ENCODE data around the gene PSORS1C1. TPM values are rescaled to one million over a fixed set of nuclear protein-coding genes. Genes with fewer than 3 reads are reported as not detected.

The PSORS1C1 gene
- total and polyA plus RNA-seq, 2 of the 4 experiments (the other 2 are of a cell fraction) = 0.36 to 1.1 TPM

- BruUV-seq (replicated peaks) = no TSS peak
- CTCF ChIA-PET = interaction anchor here (1.0 kb wide), 1 partner anchor 64 kb away, joined by 3 read pairs; no protein-coding TSS in a partner anchor
- POLR2A ChIA-PET (ENCODE audit: unreplicated experiment) = no interaction called here
- 0% methylated on average over 2 of the region's 8 CpGs; no CpG with 5 or more reads in 1 of the 2 experiments for WGBS, 2 experiments (ENCODE audit: extremely low coverage in 2 of 2, insufficient read length in 1 of 2)
- Histone ChIP-seq H2BK15ac (ENCODE audit: low read depth, low read length) (no peak overlapping the region), H2BK5ac (ENCODE audit: low read depth, low read length, poor library complexity, severe bottlenecking) (no peak overlapping the region), H3K23ac (ENCODE audit: low read depth, low read length) (no peak overlapping the region), H3K4ac (ENCODE audit: low read depth, low read length) (no peak overlapping the region), H4K91ac (ENCODE audit: insufficient read depth, low read depth, low read length) (no peak overlapping the region), H3K9me3 (ENCODE audit: control insufficient read depth, insufficient read depth, low read length) (no peaks in the 10 kb centered on the region), H2AK5ac (ENCODE audit: low read depth, low read length) (peak overlapping the region; percentile 66; the same call in 1 of the 2 replicates), H3K9ac (ENCODE audit: low read depth, low read length) (no peak overlapping the region), H3K4me3 (ENCODE audit: insufficient read depth, low read depth, low read length) (no peak overlapping the region), H3K56ac (ENCODE audit: extremely low read depth, insufficient read depth, low read length) (no peak overlapping the region), H3K18ac (ENCODE audit: low read depth, low read length) (no peak overlapping the region), H3K36me3 (ENCODE audit: control insufficient read depth, insufficient read depth, low read length) (no peaks in the 10 kb centered on the region), H3K4me2 (ENCODE audit: low read depth, low read length) (no peak overlapping the region), H2AK9ac (replicated peaks; ENCODE audit: low read depth, low read length, poor library complexity) (peak overlapping the region; percentile 89), H2BK20ac (ENCODE audit: low read depth, low read length) (no peak overlapping the region), H4K20me1 (ENCODE audit: insufficient read depth, low read length) (no peaks in the 10 kb centered on the region; the same call in 1 of the 2 replicates), H4K8ac (ENCODE audit: low read depth in 2 of 2, low read length in 2 of 2) (no peak overlapping the region), H3K9me1 (ENCODE audit: insufficient read depth, low read length) (no peaks in the 10 kb centered on the region), H3K4me1 (ENCODE audit: control insufficient read depth, insufficient read depth, low read length) (peaks cover under 1% of the 10 kb centered on the region; the same call in 1 of the 2 replicates), H2AFZ (replicated peaks; ENCODE audit: low read length, poor library complexity) (peak overlapping the region; percentile 13), H3K79me1 (ENCODE audit: low read depth in 1 of 2, low read length in 2 of 2) (no peaks in the 10 kb centered on the region), H3K27me3 (ENCODE audit: control insufficient read depth, insufficient read depth, low read length) (peaks cover 11% of the 10 kb centered on the region), H3K14ac (replicated peaks; ENCODE audit: low read depth, low read length) (no peak overlapping the region), H3K27ac (ENCODE audit: insufficient read depth, low read length) (no peak overlapping the region), H2BK120ac (ENCODE audit: low read depth, low read length) (no peak overlapping the region), H4K5ac (ENCODE audit: low read depth, low read length) (no peak overlapping the region)
- ATAC-seq (ENCODE audit: low read depth) (peak; percentile 70), DNase-seq (peak; percentile 24)
- dilution Hi-C loops (cut with HindIII; ENCODE audit: low sequenced_read_pairs, unreplicated experiment) = no loop called here
- no peak for TF ChIP-seq FOS (IDR thresholded peaks at IDR 0.05; ENCODE audit: low read depth, low read length)
- TF ChIP-seq, protein P1, sequence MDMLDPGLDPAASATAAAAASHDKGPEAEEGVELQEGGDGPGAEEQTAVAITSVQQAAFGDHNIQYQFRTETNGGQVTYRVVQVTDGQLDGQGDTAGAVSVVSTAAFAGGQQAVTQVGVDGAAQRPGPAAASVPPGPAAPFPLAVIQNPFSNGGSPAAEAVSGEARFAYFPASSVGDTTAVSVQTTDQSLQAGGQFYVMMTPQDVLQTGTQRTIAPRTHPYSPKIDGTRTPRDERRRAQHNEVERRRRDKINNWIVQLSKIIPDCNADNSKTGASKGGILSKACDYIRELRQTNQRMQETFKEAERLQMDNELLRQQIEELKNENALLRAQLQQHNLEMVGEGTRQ (IDR thresholded peaks at IDR 0.05; ENCODE audit: low read depth, low read length) = no peak
- TF ChIP-seq RAD21 (IDR thresholded peaks at IDR 0.05; ENCODE audit: low read length) = peak; percentile 53
- no peak for TF ChIP-seq RCOR1 (IDR thresholded peaks at IDR 0.05; ENCODE audit: insufficient replicate concordance, low read length)
- TF ChIP-seq SMC3 (IDR thresholded peaks at IDR 0.05; ENCODE audit: low read depth, low read length) = peak; percentile 51
- no peak for TF ChIP-seq CEBPB (IDR thresholded peaks at IDR 0.05; ENCODE audit: low read depth, low read length)
- no peak for TF ChIP-seq RFX5 (IDR thresholded peaks at IDR 0.05; ENCODE audit: low read depth, low read length)
- TF ChIP-seq BHLHE40 (IDR thresholded peaks at IDR 0.05; ENCODE audit: low read depth, low read length) = no peak
- no peak for TF ChIP-seq CHD1 (IDR thresholded peaks at IDR 0.05; ENCODE audit: low read depth, low read length)
- no peak for TF ChIP-seq MAFK (IDR thresholded peaks at IDR 0.05; ENCODE audit: low read depth, low read length)
- peak; percentile 66 for TF ChIP-seq CTCF (conservative IDR thresholded peaks at IDR 0.05; ENCODE audit: low read depth, low read length)
- TF ChIP-seq MAZ (IDR thresholded peaks at IDR 0.05; ENCODE audit: borderline replicate concordance, low read depth, low read length) = no peak
- no peak for TF ChIP-seq NFE2L2 (IDR thresholded peaks at IDR 0.05; ENCODE audit: low read depth, low read length)
- TF ChIP-seq ELK1 (IDR thresholded peaks at IDR 0.05; ENCODE audit: borderline replicate concordance, low read depth, low read length) = no peak
- intact Hi-C loops (cut with micrococcal nuclease) = no loop called here
- in situ Hi-C loops (cut with MboI; ENCODE audit: low sequenced_read_pairs) = no loop called here
Measured at GRCh38 chr6:31128093-31128676, 13.6 kb downstream of the PSORS1C1 start.
